HepG2 (cell line): ENCODE data around the gene C3orf70. TPM values are rescaled to one million over a fixed set of nuclear protein-coding genes. Genes with fewer than 3 reads are reported as not detected.

ENCODE experiments used
- ATAC-seq: fragments of 200-7000 bp; cut with Tn5 transposase; 3 replicates; pipeline ENCODE4 v1.9.1; 2020; ENCODE audit warnings: mild to moderate bottlenecking, moderate library complexity
- BruUV-seq: library from RNA; stranded (reverse); fragments of 400-500 nt; replicated peaks from 2 replicates; lab custom pipeline; 2021; lab: Mats Ljungman, UMichigan
- CTCF ChIA-PET: fragments of 300-600 bp; formaldehyde crosslinking; extraction: SDS; loops from one replicate; lab custom pipeline; 2021; ENCODE audit warnings: low total read pairs, inconsistent platforms, low intra/inter-chr PET ratio; lab: Yijun Ruan, JAX
- POLR2A ChIA-PET: fragments of 350-600 bp; sonication (Branson Sonifier 250); formaldehyde crosslinking; loops from one replicate; lab custom pipeline; 2020; ENCODE audit warnings: antibody characterized with exemption, inconsistent platforms; lab: Yijun Ruan, JAX
- DNase-seq: peaks from one replicate; pipeline ENCODE4 v3.0.0-alpha.2; 2015; ENCODE audit warnings: low spot score
- FAIRE-seq: peaks from 3 replicates; lab custom pipeline; 2011; peaks lifted over from hg19 to GRCh38; lab: Jason Lieb, UNC
- H2AFZ ChIP-seq: one replicate; pipeline ENCODE4 v1.6.1; 2011; ENCODE audit warnings: low read length, inconsistent platforms
- H3K27ac ChIP-seq: fragments of 300-600 bp; 3 replicates; pipeline ENCODE4 v1.8.0; 2011; ENCODE audit warnings: mixed run types, mild to moderate bottlenecking, mixed read lengths, low read length, inconsistent platforms; ENCODE audit not compliant: insufficient read depth; ENCODE audit errors: extremely low read length
- H3K27me3 ChIP-seq, 2 experiments: fragments of 200-600 bp in 1 of 2; 2 replicates in 1 of 2; 3 replicates in 1 of 2; pipeline versions ENCODE4 v1.6.0 to v1.8.0; 2011; ENCODE audit warnings: low read length in 2 of 2, mild to moderate bottlenecking in 2 of 2, moderate library complexity in 2 of 2, inconsistent platforms in 1 of 2; ENCODE audit not compliant: insufficient read depth in 2 of 2, control insufficient read depth in 1 of 2
- H3K36me3 ChIP-seq, 2 experiments: fragments of 200-600 bp in 1 of 2; replicated peaks in 1 of 2; 2 replicates in 1 of 2; 3 replicates in 1 of 2; pipeline versions ENCODE4 v1.5.1 to v1.8.0; 2011; ENCODE audit warnings: low read length in 2 of 2, inconsistent platforms in 1 of 2; ENCODE audit not compliant: insufficient read depth in 2 of 2, control insufficient read depth in 1 of 2
- H3K4me1 ChIP-seq: 2 replicates; pipeline ENCODE4 v1.5.1; 2012; ENCODE audit warnings: low read length, inconsistent platforms; ENCODE audit not compliant: insufficient read depth
- H3K4me2 ChIP-seq: 2 replicates; pipeline ENCODE4 v1.6.0; 2011; ENCODE audit warnings: low read depth, low read length, inconsistent platforms
- H3K4me3 ChIP-seq, 3 experiments: fragments of 200-600 bp in 1 of 3; sonication (generic), shearing (Covaris generic) in 1 of 3; replicated peaks in 1 of 3; 2 replicates each; pipeline ENCODE4 v1.5.1; 2011 to 2016; ENCODE audit warnings: low read length in 3 of 3, inconsistent platforms in 2 of 3, low read depth in 2 of 3, mild to moderate bottlenecking in 2 of 3, control low read depth in 1 of 3, mixed read lengths in 1 of 3; ENCODE audit not compliant: insufficient read depth in 1 of 3
- H3K79me2 ChIP-seq: one replicate; pipeline ENCODE4 v1.6.1; 2011; ENCODE audit warnings: low read length, inconsistent platforms; ENCODE audit not compliant: insufficient read depth
- H3K9ac ChIP-seq: 2 replicates; pipeline ENCODE4 v1.6.0; 2011; ENCODE audit warnings: mild to moderate bottlenecking, low read depth, low read length, inconsistent platforms; ENCODE audit not compliant: insufficient read depth
- H3K9me3 ChIP-seq: 2 replicates; pipeline ENCODE4 v1.5.1; 2012; ENCODE audit warnings: mild to moderate bottlenecking, low read length
- H4K20me1 ChIP-seq: 2 replicates; pipeline ENCODE4 v1.6.0; 2011; ENCODE audit warnings: inconsistent platforms, mild to moderate bottlenecking, low read length, moderate library complexity; ENCODE audit not compliant: insufficient read depth
- CBX5 ChIP-seq: sonication (generic); formaldehyde crosslinking; IDR thresholded peaks from 2 replicates; pipeline ENCODE4 v1.4.0; 2020; ENCODE audit warnings: missing genetic modification reagents, borderline replicate concordance
- PHF5A ChIP-seq: IDR thresholded peaks from one replicate; pipeline ENCODE4 v1.6.1; 2018; ENCODE audit warnings: low read depth, missing genetic modification reagents; ENCODE audit not compliant: unreplicated experiment
- RBM39 ChIP-seq: fragments of 200-400 bp; formaldehyde crosslinking; IDR thresholded peaks from one replicate; pipeline ENCODE4 v1.6.1; 2018; ENCODE audit warnings: antibody characterized with exemption, mild to moderate bottlenecking, low read depth, low read length; ENCODE audit not compliant: poor library complexity, severe bottlenecking
- SMARCC2 ChIP-seq: fragments of 450-650 bp; IDR thresholded peaks from 2 replicates; pipeline ENCODE4 v1.6.1; 2017; ENCODE audit warnings: antibody characterized with exemption, mild to moderate bottlenecking
- SMYD3 ChIP-seq: sonication (generic); formaldehyde crosslinking; IDR thresholded peaks from 2 replicates; pipeline ENCODE4 v1.8.1; 2023; ENCODE audit warnings: mild to moderate bottlenecking, missing genetic modification reagents
- SRF ChIP-seq: IDR thresholded peaks from 2 replicates; pipeline ENCODE4 v1.6.1; 2011; ENCODE audit warnings: mild to moderate bottlenecking, low read depth, low read length, moderate library complexity
- ZNF12 ChIP-seq: sonication (generic); formaldehyde crosslinking; IDR thresholded peaks from 2 replicates; pipeline ENCODE4 v1.5.0; 2020; ENCODE audit warnings: missing genetic modification reagents
- ZNF562 ChIP-seq: sonication (generic); formaldehyde crosslinking; IDR thresholded peaks from 2 replicates; pipeline ENCODE4 v1.8.0; 2022; ENCODE audit warnings: missing genetic modification reagents, borderline replicate concordance
- ZNF652 ChIP-seq: IDR thresholded peaks from 2 replicates; pipeline ENCODE4 v1.6.1; 2016; ENCODE audit warnings: low read depth, borderline replicate concordance
- ZSCAN25 ChIP-seq: sonication (generic); formaldehyde crosslinking; IDR thresholded peaks from 2 replicates; pipeline ENCODE4 v1.8.0; 2022; ENCODE audit warnings: mild to moderate bottlenecking, missing genetic modification reagents
- WGBS: methylation state at CpG from one replicate; pipeline ENCODE4 v1.1.6; 2017; ENCODE audit warnings: low lambda C conversion rate; 5-methylcytosine and 5-hydroxymethylcytosine counted together
- in situ Hi-C: cut with HindIII; loops from 2 replicates; pipeline ENCODE4 v1.10.0; 2017; ENCODE audit warnings: low pct_unique_long_range_greater_than_20kb; ENCODE audit not compliant: extremely low pct_ligation_motif_present
- intact Hi-C: fragments of 100-400 bp; cut with micrococcal nuclease; formaldehyde crosslinking; loops from one replicate; pipeline ENCODE4 v1.10.0; 2022; ENCODE audit not compliant: unreplicated experiment
- polyA plus RNA-seq, 8 experiments: library from polyadenylated mRNA; depleted of rRNA in 3 of 8; stranded (reverse) in 7 of 8; unstranded in 1 of 8; fragments of >200 nt; fragmentation: Illumina TruSeq in 4 of 8; extraction: Trizol in 4 of 8; gene quantifications; 2 replicates each; pipeline versions ENCODE4 v1.2.1 to v1.2.3, GENCODE V29; 2011 to 2016; ENCODE audit warnings: low read depth in 4 of 8, missing spikeins in 1 of 8, mixed read lengths in 1 of 8; ENCODE audit not compliant: insufficient read depth in 1 of 8
- total RNA-seq, 5 experiments: library from RNA; depleted of rRNA; stranded (reverse); fragments of >200 nt; fragmentation: Illumina TruSeq; extraction: Trizol; gene quantifications; 2 replicates each; pipeline ENCODE4 v1.2.3, GENCODE V29; 2016; ENCODE audit warnings: low read depth in 1 of 5
- TF ChIP-seq, protein P1 (sequence below): sonication (generic); formaldehyde crosslinking; IDR thresholded peaks from 2 replicates; pipeline ENCODE4 v1.5.1; 2020; ENCODE audit warnings: mild to moderate bottlenecking, missing genetic modification reagents, moderate library complexity
- TF ChIP-seq, protein P2 (sequence below): fragments of 450-650 bp; IDR thresholded peaks from 2 replicates; pipeline ENCODE4 v1.6.1; 2017
- TF ChIP-seq, protein P3 (sequence below): sonication (generic); formaldehyde crosslinking; IDR thresholded peaks from 2 replicates; pipeline ENCODE4 v1.5.0; 2020; ENCODE audit warnings: missing genetic modification reagents

C3orf70 gene
- total and polyA plus RNA-seq, 2 of the 13 experiments (the other 11 are each of a cell fraction or from before 2014, with no cell fraction given): 0.79 to 2.4 TPM

DNA sequence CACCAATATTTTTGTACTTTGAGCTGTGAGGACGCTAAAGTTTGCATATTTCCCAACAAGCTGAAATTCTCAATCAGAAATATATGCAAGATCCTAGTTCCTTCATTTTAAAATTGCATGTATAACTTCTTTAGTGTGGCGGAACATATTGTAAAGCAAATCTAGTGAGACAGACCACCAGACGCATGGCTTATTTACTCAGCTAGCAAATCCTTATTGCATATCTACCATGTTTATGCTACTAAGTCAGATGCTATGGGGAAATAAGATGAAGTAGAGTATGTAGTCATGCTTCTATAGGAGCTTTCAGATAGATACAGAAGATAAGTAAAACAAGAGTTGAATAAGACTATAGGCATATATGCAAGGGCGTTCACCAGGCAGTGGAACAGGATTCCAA, 62.0 kb downstream of the C3orf70 start:
- H3K9ac ChIP-seq: no peak overlapping the region
- ATAC-seq (no peak), DNase-seq (no peak), FAIRE-seq (no peak)
- no peak overlapping the region for H3K4me2 ChIP-seq
- no peaks in the 10 kb centered on the region for H3K36me3 ChIP-seq
- ChIA-PET POLR2A (no interaction called here), CTCF (no interaction called here)
- no peak overlapping the region for H3K4me3 ChIP-seq
- 49% methylated on average over 4 of the region's 4 CpGs for WGBS
- no peaks in the 10 kb centered on the region for H4K20me1 ChIP-seq
- H3K27ac ChIP-seq: no peak overlapping the region
- peaks cover 7% of the 10 kb centered on the region; the same call in 1 of the 2 replicates for H3K4me1 ChIP-seq
- no TSS peak for BruUV-seq
- intact Hi-C loops (no loop called here), in situ Hi-C loops (no loop called here)
- no peak overlapping the region for H2AFZ ChIP-seq
- no peaks in the 10 kb centered on the region for H3K79me2 ChIP-seq
- TF ChIP-seq PHF5A (CRISPR knock-in tag) (no peak), SMARCC2 (no peak), ZNF652 (CRISPR knock-in tag) (no peak), ZNF562 (CRISPR knock-in tag) (no peak), ZSCAN25 (CRISPR knock-in tag) (no peak), CBX5 (no peak), RBM39 (no peak), ZNF12 (CRISPR knock-in tag) (no peak)
- TF ChIP-seq, protein P1, sequence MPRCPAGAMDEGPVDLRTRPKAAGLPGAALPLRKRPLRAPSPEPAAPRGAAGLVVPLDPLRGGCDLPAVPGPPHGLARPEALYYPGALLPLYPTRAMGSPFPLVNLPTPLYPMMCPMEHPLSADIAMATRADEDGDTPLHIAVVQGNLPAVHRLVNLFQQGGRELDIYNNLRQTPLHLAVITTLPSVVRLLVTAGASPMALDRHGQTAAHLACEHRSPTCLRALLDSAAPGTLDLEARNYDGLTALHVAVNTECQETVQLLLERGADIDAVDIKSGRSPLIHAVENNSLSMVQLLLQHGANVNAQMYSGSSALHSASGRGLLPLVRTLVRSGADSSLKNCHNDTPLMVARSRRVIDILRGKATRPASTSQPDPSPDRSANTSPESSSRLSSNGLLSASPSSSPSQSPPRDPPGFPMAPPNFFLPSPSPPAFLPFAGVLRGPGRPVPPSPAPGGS (CRISPR knock-in tag): no peak
- H3K27me3 ChIP-seq: no peaks in the 10 kb centered on the region; a peak in 1 of 5 replicates
- H3K9me3 ChIP-seq: no peaks in the 10 kb centered on the region

DNA sequence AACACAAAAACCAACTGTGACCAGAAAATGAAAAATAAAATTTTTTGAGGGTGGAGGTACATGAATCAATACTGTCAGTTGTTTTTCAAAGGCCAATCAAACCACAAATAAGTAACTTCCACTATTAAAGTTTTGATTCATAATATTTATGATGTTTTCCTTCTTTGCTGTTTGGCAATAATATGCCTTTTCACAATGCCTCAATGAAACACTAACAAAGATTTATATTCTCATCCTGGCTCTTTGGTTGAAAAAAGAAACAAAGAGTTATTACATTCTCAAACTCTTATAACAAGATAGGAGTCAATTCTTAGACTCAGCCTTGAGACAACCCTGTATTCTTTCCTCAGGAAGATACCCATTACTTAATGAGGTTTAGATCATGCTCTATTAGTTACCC, 63.1 kb downstream of the C3orf70 start:
- no peaks in the 10 kb centered on the region; a peak in 1 of 5 replicates for H3K27me3 ChIP-seq
- H3K9ac ChIP-seq: no peak overlapping the region
- no peaks in the 10 kb centered on the region for H3K9me3 ChIP-seq
- intact Hi-C loops: no loop called here
- FAIRE-seq (no peak), ATAC-seq (no peak), DNase-seq (no peak)
- H4K20me1 ChIP-seq: no peaks in the 10 kb centered on the region
- in situ Hi-C loops: no loop called here
- no peak overlapping the region for H3K4me2 ChIP-seq
- no peak overlapping the region for H3K27ac ChIP-seq
- no peak overlapping the region for H2AFZ ChIP-seq
- no peaks in the 10 kb centered on the region for H3K79me2 ChIP-seq
- ChIA-PET CTCF (no interaction called here), POLR2A (no interaction called here)
- H3K4me1 ChIP-seq: peaks cover 7% of the 10 kb centered on the region; the same call in 1 of the 2 replicates
- H3K36me3 ChIP-seq: no peaks in the 10 kb centered on the region
- TF ChIP-seq, protein P2, sequence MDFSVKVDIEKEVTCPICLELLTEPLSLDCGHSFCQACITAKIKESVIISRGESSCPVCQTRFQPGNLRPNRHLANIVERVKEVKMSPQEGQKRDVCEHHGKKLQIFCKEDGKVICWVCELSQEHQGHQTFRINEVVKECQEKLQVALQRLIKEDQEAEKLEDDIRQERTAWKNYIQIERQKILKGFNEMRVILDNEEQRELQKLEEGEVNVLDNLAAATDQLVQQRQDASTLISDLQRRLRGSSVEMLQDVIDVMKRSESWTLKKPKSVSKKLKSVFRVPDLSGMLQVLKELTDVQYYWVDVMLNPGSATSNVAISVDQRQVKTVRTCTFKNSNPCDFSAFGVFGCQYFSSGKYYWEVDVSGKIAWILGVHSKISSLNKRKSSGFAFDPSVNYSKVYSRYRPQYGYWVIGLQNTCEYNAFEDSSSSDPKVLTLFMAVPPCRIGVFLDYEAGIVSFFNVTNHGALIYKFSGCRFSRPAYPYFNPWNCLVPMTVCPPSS: no peak
- TF ChIP-seq SMYD3 (CRISPR knock-in tag): no peak
- no peak for TF ChIP-seq SRF
- TF ChIP-seq, protein P3, sequence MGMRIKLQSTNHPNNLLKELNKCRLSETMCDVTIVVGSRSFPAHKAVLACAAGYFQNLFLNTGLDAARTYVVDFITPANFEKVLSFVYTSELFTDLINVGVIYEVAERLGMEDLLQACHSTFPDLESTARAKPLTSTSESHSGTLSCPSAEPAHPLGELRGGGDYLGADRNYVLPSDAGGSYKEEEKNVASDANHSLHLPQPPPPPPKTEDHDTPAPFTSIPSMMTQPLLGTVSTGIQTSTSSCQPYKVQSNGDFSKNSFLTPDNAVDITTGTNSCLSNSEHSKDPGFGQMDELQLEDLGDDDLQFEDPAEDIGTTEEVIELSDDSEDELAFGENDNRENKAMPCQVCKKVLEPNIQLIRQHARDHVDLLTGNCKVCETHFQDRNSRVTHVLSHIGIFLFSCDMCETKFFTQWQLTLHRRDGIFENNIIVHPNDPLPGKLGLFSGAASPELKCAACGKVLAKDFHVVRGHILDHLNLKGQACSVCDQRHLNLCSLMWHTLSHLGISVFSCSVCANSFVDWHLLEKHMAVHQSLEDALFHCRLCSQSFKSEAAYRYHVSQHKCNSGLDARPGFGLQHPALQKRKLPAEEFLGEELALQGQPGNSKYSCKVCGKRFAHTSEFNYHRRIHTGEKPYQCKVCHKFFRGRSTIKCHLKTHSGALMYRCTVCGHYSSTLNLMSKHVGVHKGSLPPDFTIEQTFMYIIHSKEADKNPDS: no peak
- H3K4me3 ChIP-seq: no peak overlapping the region
- no TSS peak for BruUV-seq
